Activated naive CD8-positive, alpha-beta T cell treated with anti-CD3 and anti-CD28 coated beads, Interleukin-2, amount 10 ng/mL, durations not matched to agents 7 days and 5 days (primary cell): ENCODE measurements around the gene MICAL3. TPM values are rescaled to one million over a fixed set of nuclear protein-coding genes. Genes with fewer than 3 reads are reported as not detected.
A peak's percentile ranks its signal among the peaks of the same experiment; 100 is the strongest.

ENCODE experiments used
- ATAC-seq: fragments of 150-1000 bp; cut with Tn5 transposase; one replicate; pipeline ENCODE4 v1.10.0; 2021; ENCODE audit warnings: low read depth, moderate library complexity
- POLR2A ChIA-PET: fragments of 350-600 bp; sonication (Branson Sonifier 250); formaldehyde crosslinking; loops from one replicate; lab custom pipeline; 2021; ENCODE audit warnings: antibody characterized with exemption; lab: Charles Lee
- DNase-seq: peaks from one replicate; pipeline ENCODE4 v3.0.0; 2021
- H3K27ac Mint-ChIP-seq: one replicate; pipeline ENCODE4 v1.8.0; 2022; ENCODE audit warnings: mild to moderate bottlenecking, mixed read lengths
- H3K27me3 Mint-ChIP-seq: one replicate; pipeline ENCODE4 v1.8.0; 2022; ENCODE audit warnings: mild to moderate bottlenecking, moderate library complexity, mixed read lengths
- H3K36me3 Mint-ChIP-seq: one replicate; pipeline ENCODE4 v1.8.0; 2021; ENCODE audit warnings: mild to moderate bottlenecking, mixed read lengths
- H3K4me1 Mint-ChIP-seq: one replicate; pipeline ENCODE4 v1.8.0; 2021; ENCODE audit warnings: mixed read lengths
- H3K4me3 Mint-ChIP-seq: one replicate; pipeline ENCODE4 v1.8.0; 2022; ENCODE audit warnings: mild to moderate bottlenecking, moderate library complexity, mixed read lengths
- H3K9me3 Mint-ChIP-seq: one replicate; pipeline ENCODE4 v1.8.0; 2021; ENCODE audit warnings: mixed read lengths
- total RNA-seq, 2 experiments: library from RNA; stranded (reverse); gene quantifications; one replicate each; pipeline ENCODE4 v1.2.3, GENCODE V29; 2021

The MICAL3 gene
- total RNA-seq, 2 experiments from 2014 or later = 35.7 to 36.8 TPM

DNA sequence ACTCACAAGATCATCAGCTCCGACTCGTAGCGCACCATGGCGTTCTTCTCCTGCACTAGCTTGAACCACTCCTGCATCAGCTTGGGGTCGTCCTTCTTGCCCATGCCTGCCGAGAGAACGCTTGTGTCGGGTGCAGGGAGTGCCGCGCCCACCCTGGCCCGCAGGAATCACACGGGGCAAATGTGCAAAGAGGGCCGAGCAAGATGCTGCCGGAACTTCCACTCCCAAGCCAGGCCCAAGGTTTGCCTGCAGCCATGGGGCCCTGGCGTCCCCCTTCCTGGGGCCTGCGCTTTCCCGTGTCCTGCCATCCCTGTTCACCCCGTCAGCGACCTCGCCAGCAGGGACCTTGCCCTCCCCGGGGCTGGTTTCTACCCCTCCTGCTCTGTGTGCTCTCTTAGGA lies 233.2 kb downstream of the MICAL3 start:
- H3K27me3 Mint-ChIP-seq = no peaks in the 10 kb centered on the region
- POLR2A ChIA-PET = no interaction called here
- DNase-seq (no peak), ATAC-seq (no peak)
- H3K9me3 Mint-ChIP-seq = no peaks in the 10 kb centered on the region
- H3K4me3 Mint-ChIP-seq = no peak overlapping the region
- no peaks in the 10 kb centered on the region for H3K36me3 Mint-ChIP-seq
- H3K27ac Mint-ChIP-seq = no peak overlapping the region
- H3K4me1 Mint-ChIP-seq = peaks cover 3% of the 10 kb centered on the region

DNA sequence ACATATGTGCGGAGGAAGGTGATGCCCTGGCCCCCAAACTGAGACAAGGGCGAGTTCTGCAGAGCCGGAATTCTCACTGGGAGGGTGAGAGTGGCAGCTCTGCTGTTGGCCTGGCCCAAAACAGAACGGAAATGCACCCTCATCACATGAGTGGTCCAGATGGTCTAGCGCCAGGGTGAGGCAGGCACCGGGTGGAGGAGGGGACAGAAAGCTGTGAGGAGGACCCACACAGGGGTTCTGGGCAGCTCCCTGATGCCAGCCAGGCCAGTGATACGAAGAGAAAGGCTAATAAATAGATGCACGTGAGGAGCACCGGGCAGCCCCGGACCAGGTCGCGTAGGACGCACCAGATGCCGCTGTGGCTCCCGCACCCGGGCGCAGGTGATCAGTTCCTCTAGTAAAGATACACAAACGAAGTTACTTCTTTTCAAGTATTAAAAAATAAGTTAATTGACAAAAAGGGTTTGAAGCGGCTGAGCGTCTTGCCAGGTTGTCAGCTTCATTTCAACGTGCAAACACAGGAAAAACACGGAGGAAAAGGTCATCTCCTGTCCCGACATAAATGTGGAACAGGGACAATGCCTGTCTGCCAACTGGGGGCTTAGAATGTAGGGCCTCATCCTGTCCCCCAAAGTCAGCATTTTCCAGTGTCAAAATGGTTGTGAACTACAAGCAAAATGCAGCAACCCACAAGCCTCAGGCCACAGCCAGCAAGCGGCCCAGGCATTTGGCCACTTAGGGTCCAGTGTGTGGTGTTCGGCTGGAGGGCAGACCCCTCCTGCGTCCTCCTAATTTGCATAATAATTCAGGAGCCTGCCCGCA lies 234.8 kb downstream of the MICAL3 start:
- POLR2A ChIA-PET = interaction anchor here (1.1 kb wide), 1 partner anchor 9 kb away, joined by 5 read pairs; no protein-coding TSS in a partner anchor
- H3K9me3 Mint-ChIP-seq = no peaks in the 10 kb centered on the region
- ATAC-seq (no peak), DNase-seq (no peak)
- H3K36me3 Mint-ChIP-seq = no peaks in the 10 kb centered on the region
- H3K27ac Mint-ChIP-seq = no peak overlapping the region
- peaks cover 3% of the 10 kb centered on the region for H3K4me1 Mint-ChIP-seq
- H3K27me3 Mint-ChIP-seq = no peaks in the 10 kb centered on the region
- no peak overlapping the region for H3K4me3 Mint-ChIP-seq

DNA sequence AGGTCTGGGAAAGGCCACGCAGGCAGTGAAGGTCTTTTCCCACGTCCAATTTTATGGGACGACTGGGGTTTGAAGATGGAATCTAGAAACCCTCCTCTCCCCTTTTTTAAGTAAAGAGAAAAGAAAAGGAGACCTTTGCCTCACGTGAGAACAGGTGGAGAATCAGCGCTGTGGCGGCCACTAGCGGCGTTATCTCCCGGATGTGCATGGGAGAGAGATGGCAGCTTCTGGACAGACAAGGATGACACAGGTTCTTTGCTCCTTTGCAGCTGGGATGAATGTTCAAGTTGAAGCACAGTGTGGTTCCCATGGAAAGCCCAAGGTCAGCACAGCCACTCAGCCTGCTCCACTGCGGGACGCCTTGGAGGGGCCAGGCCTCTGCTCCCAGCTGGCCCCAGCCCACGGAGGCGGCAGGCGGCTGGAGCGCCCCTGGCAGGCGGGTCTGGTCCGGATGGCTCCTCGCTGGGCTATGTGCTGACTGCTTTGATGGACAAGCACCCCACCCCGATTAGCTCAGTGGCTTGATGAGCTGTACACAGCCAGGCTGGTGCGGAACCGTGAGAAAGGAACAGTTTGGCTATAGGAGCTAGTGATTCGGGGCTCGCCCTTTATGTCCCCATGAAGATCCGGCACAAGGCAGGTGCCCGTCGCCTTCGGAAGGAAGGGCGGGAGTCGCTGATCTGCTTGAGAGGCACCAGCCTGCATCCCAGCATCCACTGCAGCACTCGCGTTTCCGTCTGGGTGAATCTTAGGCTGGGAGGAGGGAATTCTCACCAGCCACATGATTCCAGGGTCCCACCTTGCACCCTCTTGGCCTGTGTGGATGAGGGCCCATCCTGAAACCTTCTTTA lies 235.6 kb downstream of the MICAL3 start:
- Mint-ChIP-seq H3K27ac (no peak overlapping the region), H3K36me3 (no peaks in the 10 kb centered on the region), H3K4me1 (peaks cover 3% of the 10 kb centered on the region), H3K9me3 (no peaks in the 10 kb centered on the region), H3K4me3 (no peak overlapping the region), H3K27me3 (no peaks in the 10 kb centered on the region)
- DNase-seq (no peak), ATAC-seq (no peak)
- POLR2A ChIA-PET = interaction anchor here (1.1 kb wide), 1 partner anchor 9 kb away, joined by 5 read pairs; no protein-coding TSS in a partner anchor

DNA sequence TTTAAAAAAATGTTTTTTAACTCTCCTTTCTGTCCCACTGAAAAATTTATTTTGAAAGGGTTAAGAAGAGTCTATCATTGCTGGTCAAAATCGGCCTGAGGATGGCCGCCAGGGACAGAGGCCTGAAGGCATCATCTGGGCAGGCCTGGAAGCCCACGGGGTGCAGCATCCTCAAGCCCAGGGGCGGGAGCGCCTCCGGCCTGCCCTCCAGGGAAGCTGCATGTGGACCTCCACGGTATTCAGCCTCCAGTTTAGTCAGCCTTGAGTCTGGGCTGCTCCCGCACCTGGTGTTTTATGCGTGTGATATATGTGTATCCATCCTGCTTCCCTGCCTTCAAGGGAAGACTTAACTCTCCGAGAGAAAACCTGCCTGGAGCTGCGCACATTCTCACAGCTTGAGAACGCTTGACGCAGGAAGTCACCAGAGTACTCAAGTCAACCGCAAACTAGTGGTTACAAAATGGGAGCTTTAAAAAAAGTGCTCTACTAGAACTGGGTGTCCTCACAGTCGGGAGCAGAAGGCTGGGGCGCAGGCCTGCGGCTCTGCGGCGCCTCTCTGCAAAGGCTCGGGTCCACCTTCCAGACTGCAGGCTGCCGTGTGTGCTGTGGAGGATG lies 236.5 kb downstream of the MICAL3 start:
- Mint-ChIP-seq H3K27me3 (no peaks in the 10 kb centered on the region), H3K36me3 (no peaks in the 10 kb centered on the region), H3K9me3 (no peaks in the 10 kb centered on the region), H3K27ac (no peak overlapping the region), H3K4me1 (peaks cover 3% of the 10 kb centered on the region), H3K4me3 (no peak overlapping the region)
- POLR2A ChIA-PET = no interaction called here
- ATAC-seq (no peak), DNase-seq (no peak)

DNA sequence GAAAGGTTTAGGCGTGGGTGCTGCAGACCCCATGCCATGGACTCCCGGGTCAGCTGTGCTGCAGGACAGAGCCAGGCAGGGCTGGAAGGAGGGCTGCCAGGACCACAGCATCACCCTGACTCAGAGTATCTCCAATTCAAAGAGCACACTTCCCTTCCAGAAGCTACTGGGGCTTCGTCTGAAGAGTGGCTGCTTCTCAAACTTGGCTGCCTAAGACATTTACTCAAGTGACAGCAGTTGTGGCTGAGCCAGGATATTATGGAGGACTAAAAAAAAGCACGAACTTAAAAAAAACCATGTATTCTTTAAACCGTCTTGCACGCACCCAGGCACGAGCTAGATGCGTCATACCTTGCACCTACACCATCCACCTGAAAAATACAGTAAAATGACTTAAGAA lies 237.1 kb downstream of the MICAL3 start:
- H3K9me3 Mint-ChIP-seq = no peaks in the 10 kb centered on the region
- no peaks in the 10 kb centered on the region for H3K36me3 Mint-ChIP-seq
- no peak overlapping the region for H3K27ac Mint-ChIP-seq
- H3K4me1 Mint-ChIP-seq = peaks cover 3% of the 10 kb centered on the region
- H3K27me3 Mint-ChIP-seq = no peaks in the 10 kb centered on the region
- POLR2A ChIA-PET = interaction anchor here (0.6 to 2.5 kb wide), 3 partner anchors 11 to 28 kb away, joined by 3 to 9 read pairs (median 8); partner anchors contain the start of gene BID
- DNase-seq (no peak), ATAC-seq (no peak)
- no peak overlapping the region for H3K4me3 Mint-ChIP-seq

DNA sequence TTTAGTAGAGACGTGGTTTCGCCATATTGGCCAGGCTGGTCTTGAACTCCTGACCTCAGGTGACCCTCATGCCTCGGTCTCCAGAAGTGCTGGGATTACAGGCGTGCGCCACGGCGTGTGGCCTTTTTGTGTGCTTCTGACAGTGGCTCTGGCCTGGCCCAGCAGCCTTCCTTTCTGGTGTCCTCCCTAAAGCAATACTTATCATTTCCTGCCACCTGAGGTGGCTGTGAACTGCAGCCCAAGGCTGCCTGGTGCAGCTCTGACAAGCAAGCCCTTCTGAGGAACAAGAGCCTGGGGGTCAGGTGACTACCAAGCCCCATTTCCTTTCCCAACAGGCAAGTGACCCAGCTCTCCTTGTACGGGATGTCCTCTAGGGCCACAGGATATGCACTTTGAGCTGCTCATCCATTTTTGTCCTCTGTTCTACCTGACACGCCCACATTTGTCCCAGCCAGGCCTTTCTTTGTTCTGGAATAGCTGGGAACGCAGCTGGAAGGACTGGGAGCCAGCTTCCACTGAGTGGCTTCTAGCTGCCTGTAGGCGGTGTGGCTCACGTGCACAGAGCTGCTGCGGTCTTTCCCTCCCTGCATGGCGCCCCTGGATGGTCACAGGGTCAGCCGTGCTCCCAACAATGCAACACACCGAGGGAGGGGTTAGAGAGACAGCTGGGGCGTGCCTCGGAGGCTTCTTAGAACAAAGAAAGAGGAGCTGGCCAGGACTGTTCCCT lies 237.8 kb downstream of the MICAL3 start:
- Mint-ChIP-seq H3K36me3 (no peaks in the 10 kb centered on the region), H3K9me3 (no peaks in the 10 kb centered on the region), H3K4me1 (peaks cover 3% of the 10 kb centered on the region), H3K27ac (peak overlapping the region; percentile 48), H3K4me3 (no peak overlapping the region), H3K27me3 (no peaks in the 10 kb centered on the region)
- ATAC-seq (peak; percentile 40), DNase-seq (no peak)
- POLR2A ChIA-PET = interaction anchor here (0.6 to 2.5 kb wide), 5 partner anchors 9 to 27 kb away, joined by 3 to 9 read pairs (median 3); partner anchors contain the start of gene BID

DNA sequence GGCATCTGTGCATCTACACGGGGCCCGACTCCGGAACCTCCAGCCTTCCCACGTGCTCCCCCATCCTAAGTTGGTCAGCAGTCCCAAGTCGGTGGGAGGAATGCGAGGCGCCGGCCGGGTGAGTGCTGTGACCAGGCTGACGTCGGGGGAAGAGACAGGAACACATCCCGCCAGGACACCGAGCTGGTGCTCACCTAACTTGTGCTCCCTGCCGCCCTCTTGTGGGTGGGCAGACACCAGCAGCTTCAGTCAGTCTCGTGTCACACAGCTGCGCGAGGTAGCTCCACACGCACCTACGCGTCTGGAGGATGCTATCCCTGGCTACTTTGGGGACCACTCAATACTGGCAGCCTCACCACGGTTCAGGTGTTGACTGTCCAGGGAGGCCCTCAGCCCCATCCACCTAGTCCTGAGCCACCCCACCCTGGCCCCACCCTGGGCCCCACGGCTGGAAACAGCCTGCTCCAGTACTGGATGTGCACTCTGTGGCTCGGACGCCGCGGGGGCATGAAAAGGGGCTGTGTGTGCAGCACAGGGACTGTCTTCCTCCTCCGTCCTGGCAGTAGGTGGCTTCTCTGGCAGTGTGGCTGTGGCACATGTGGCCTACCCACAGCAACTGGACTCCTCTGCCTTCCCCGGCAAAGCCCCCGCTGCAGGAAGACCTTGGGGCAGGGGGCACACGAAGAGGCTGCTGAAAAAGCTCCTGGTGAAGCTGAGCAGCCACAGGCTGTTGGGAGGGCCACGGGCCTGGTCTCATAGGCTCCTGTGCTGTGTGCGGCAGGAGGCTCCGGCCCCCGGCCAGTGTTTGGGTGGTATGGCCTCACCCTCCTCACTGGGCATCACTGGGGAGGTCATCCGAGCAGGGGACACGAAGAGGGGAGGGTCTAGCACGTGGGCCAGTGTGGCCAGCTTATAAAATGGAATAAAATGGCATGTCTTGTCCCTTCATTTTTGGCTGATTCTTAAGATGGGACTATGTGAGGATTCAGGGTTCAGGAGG lies 238.9 kb downstream of the MICAL3 start:
- Mint-ChIP-seq H3K4me3 (no peak overlapping the region), H3K9me3 (no peaks in the 10 kb centered on the region), H3K36me3 (no peaks in the 10 kb centered on the region), H3K4me1 (peaks cover 11% of the 10 kb centered on the region), H3K27ac (no peak overlapping the region), H3K27me3 (no peaks in the 10 kb centered on the region)
- POLR2A ChIA-PET = interaction anchor here (0.6 to 2.5 kb wide), 7 partner anchors 8 to 294 kb away, joined by 3 to 9 read pairs (median 3); partner anchors contain the start of gene BID
- peak; percentile 79 for DNase-seq
- ATAC-seq = no peak

DNA sequence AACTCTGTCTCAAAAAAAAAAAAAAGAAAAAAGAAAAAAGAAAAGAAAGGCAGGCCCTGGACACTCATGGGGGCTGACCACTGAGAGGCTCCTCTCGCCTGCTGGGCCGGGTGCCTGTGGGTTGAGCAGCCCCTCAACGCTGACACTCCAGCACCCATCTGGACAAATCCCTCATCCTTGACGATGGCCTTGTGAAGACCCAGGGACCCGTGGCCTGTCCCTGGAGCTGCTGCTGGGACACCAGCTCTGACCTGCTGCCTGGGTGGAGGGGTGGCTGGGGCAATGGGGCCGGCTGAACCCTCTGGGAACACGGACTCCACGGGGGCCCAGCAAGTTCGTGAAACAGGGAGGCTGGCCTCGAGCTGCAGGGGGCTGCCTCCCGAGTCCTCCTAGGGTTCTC lies 239.6 kb downstream of the MICAL3 start:
- Mint-ChIP-seq H3K4me3 (no peak overlapping the region), H3K9me3 (no peaks in the 10 kb centered on the region), H3K27ac (no peak overlapping the region), H3K36me3 (no peaks in the 10 kb centered on the region), H3K27me3 (no peaks in the 10 kb centered on the region), H3K4me1 (peaks cover 18% of the 10 kb centered on the region)
- ATAC-seq (no peak), DNase-seq (no peak)
- POLR2A ChIA-PET = interaction anchor here (0.7 to 2.5 kb wide), 4 partner anchors 10 to 43 kb away, joined by 3 to 8 read pairs (median 4); partner anchors contain the start of gene BID

DNA sequence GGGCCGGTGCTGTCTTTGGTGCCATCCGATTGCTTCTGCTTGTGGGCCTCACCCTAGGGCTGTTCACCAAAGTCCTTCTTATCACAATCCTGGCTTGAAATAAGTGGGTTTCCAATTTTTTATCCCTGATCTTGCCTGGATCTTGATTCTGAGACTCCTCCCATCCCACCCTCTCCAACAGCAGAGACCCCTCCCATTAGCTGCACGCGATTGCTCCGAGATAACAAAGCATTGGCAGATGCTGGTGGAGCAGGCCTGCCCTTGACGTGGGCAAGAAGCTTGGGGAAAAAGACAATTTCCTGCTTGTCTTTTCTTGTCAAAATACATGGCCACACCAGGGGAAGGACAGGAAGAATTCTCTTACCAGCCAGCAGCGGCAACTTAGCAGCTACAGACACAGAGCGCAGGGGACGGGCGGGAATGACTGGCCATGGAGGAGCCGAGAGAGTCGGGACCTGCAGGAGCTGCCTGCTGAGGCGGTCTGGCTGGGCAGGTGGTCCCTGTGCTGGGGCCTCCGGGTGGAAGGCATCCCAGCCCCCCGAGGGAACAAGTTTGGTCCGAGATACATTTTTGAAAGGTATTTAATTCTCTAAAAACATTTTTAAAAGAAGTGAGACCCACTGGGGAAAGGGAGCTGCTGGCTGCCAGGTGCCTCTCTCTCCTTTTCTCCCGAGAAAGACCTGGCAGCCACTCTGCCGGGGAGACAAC lies 240.4 kb downstream of the MICAL3 start:
- Mint-ChIP-seq H3K4me3 (no peak overlapping the region), H3K36me3 (peaks cover 4% of the 10 kb centered on the region), H3K27ac (no peak overlapping the region), H3K9me3 (no peaks in the 10 kb centered on the region), H3K27me3 (no peaks in the 10 kb centered on the region), H3K4me1 (peaks cover 25% of the 10 kb centered on the region)
- POLR2A ChIA-PET = interaction anchor here (0.7 to 1.0 kb wide), 2 partner anchors 11 to 41 kb away, joined by 5 read pairs; no protein-coding TSS in a partner anchor
- DNase-seq = no peak
- no peak for ATAC-seq

DNA sequence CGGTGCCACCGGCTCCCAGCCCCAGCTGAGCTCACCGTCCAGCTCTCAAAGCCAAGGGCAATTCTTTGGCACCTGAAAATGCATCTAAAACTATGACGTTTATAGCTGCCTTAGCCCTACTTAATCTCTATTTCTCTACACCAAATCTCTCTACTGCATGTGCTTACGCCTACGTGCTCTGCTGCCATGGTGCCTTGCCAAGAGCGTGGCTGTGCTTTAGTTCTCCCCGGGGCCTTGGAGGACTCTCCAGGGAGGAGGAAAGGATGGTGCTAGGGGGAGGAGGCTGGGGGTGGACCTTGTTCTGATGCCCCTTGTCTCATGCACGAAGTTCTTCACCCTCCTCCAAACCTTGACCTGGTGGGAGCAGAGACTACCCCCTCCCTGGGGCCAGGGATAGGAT lies 241.0 kb downstream of the MICAL3 start:
- Mint-ChIP-seq H3K9me3 (no peaks in the 10 kb centered on the region), H3K36me3 (peaks cover 8% of the 10 kb centered on the region), H3K27ac (no peak overlapping the region), H3K27me3 (no peaks in the 10 kb centered on the region), H3K4me3 (no peak overlapping the region), H3K4me1 (peaks cover 29% of the 10 kb centered on the region)
- POLR2A ChIA-PET = interaction anchor here (1.0 kb wide), 1 partner anchor 10 kb away, joined by 5 read pairs; no protein-coding TSS in a partner anchor
- DNase-seq (no peak), ATAC-seq (no peak)

DNA sequence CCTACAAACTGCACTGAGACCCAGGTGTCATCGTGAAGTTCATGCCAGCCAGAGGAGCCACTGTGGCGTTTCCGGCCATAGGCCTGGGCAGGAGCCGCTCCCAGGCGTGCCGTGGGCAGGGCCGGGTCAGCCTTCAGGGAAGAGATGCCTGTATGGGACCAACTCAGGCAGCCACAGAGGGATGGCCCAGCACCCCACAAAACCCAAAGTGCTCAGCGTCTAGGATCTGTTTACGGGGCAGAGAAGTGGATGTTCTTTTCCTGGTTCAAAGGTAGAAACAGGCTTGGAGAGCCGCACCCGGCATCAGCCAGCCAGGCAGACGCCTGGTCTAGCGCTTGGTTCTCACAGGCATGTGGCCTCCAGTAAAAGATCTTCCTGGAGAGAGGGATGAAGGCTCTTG lies 241.7 kb downstream of the MICAL3 start:
- peaks cover 8% of the 10 kb centered on the region for H3K36me3 Mint-ChIP-seq
- POLR2A ChIA-PET = interaction anchor here (1.0 kb wide), 2 partner anchors 9 to 15 kb away, joined by 3 to 5 read pairs; no protein-coding TSS in a partner anchor
- no peaks in the 10 kb centered on the region for H3K27me3 Mint-ChIP-seq
- no peak overlapping the region for H3K27ac Mint-ChIP-seq
- no peak for DNase-seq
- H3K9me3 Mint-ChIP-seq = no peaks in the 10 kb centered on the region
- ATAC-seq = no peak
- no peak overlapping the region for H3K4me3 Mint-ChIP-seq
- H3K4me1 Mint-ChIP-seq = peaks cover 34% of the 10 kb centered on the region
